CD4-positive, alpha-beta T cell treated with Interleukin-15 for 4 hours (primary cell): Measurements from ENCODE around the gene ENG.
"Not testable (repeated sequence)": the region's sequence is repeated elsewhere in the genome, so short reads cannot be mapped to it uniquely, and the experiment has no call there.

ENCODE experiments used
- DNase-seq: peaks from one replicate; pipeline ENCODE4 v3.0.0-alpha.2; 2020; ENCODE audit warnings: low spot score

The ENG gene

GRCh38 chr9:127854184-127854806 lies at the start of gene ENG:
Gene ENG, minus strand, starts transcription at chr9:127854658. Its CDS starts 303 bp downstream, at chr9:127854355.
- DNase-seq: no peak

GRCh38 chr9:127903557-127904475 lies 49.4 kb upstream of the ENG start:
- peak; percentile 52 for DNase-seq

GRCh38 chr9:127899128-127899943 lies 44.9 kb upstream of the ENG start, which contains the start of gene ST6GALNAC6:
Gene ST6GALNAC6, minus strand, starts transcription at chr9:127899603. Its CDS starts 1,622 bp downstream, at chr9:127897981.
- DNase-seq: peak; percentile 68

GRCh38 chr9:127898433-127899127 lies 44.1 kb upstream of the ENG start:
- DNase-seq: no peak

- no peak for DNase-seq
Observed at GRCh38 chr9:127897193-127897692, 42.8 kb upstream of the ENG start.

GRCh38 chr9:127896395-127897192 lies 42.1 kb upstream of the ENG start:
- no peak for DNase-seq

- DNase-seq: no peak
Observed at GRCh38 chr9:127895811-127896210, 41.4 kb upstream of the ENG start.

GRCh38 chr9:127893392-127893791 lies 38.9 kb upstream of the ENG start:
- DNase-seq: no peak

GRCh38 chr9:127892831-127893230 lies 38.4 kb upstream of the ENG start:
- DNase-seq: no peak

- no peak for DNase-seq
Observed at GRCh38 chr9:127890053-127890452, 35.6 kb upstream of the ENG start.

- no peak for DNase-seq
Observed at GRCh38 chr9:127887792-127888191, 33.3 kb upstream of the ENG start.

- no peak for DNase-seq
Observed at GRCh38 chr9:127886401-127886972, 32.0 kb upstream of the ENG start.

- no peak for DNase-seq
Observed at GRCh38 chr9:127885508-127886281, 31.2 kb upstream of the ENG start.

GRCh38 chr9:127884976-127885490 lies 30.6 kb upstream of the ENG start:
- no peak for DNase-seq

- DNase-seq: no peak
Observed at GRCh38 chr9:127884427-127884911, 30.0 kb upstream of the ENG start.

GRCh38 chr9:127883959-127884358 lies 29.5 kb upstream of the ENG start:
- DNase-seq: no peak

- DNase-seq: not testable (repeated sequence)
Observed at GRCh38 chr9:127881715-127882114, 27.3 kb upstream of the ENG start.

GRCh38 chr9:127880143-127880542 lies 25.7 kb upstream of the ENG start:
- DNase-seq: no peak
